ENCODE data around the gene CC2D2A. TPM values are rescaled to one million over a fixed set of nuclear protein-coding genes. Genes with fewer than 3 reads are reported as not detected.

Gene CC2D2A
- total RNA-seq, 1 donor from 2014 or later, result 24.0 TPM

DNA sequence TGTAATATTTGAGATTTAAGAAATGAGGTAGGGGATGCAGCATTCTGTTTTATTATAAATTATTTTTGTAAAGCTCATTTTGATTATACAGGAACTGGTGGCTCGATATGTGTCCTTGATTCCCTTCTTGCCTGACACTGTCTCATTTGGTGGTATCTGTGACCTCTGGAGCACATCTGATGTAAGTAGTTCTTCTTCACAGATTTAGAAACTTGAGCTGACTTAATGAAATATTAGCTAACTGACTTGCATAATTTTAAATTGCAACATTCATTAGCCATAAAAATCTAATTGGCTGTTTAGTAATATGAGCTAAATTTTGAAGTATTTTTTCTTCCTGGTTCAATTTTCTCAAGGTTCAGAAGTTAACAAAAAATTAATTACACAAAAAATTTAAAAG lies 116.4 kb downstream of the CC2D2A start:
- H3K27me3 Mint-ChIP-seq (ENCODE audit: low read depth), result no peaks in the 10 kb centered on the region

DNA sequence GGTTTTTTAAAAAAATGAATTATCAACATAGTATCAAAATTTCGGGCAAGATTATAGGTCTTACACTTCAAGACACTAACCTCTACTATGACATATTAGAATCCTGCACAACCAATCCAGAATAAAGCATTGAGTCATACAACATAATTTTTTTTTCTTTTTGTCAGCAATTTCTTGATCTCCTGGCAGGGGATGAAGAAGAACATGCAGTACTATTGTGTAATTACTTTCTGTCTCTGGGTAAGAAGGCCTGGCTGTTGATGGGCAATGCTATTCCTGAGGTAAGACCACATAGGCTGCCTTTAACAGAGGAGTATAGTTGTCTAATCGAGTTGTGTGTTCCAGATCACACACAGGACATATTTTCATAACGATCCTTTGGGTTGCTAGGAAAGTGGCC lies 118.0 kb downstream of the CC2D2A start:
- H3K4me3 Mint-ChIP-seq, result no peak overlapping the region
- peaks cover 11% of the 10 kb centered on the region for H3K9me3 Mint-ChIP-seq
- no peaks in the 10 kb centered on the region for H3K4me1 Mint-ChIP-seq
- peaks cover 20% of the 10 kb centered on the region for H3K36me3 Mint-ChIP-seq
- no peak for TF ChIP-seq CTCF (IDR thresholded peaks at IDR 0.05; ENCODE audit: unreplicated experiment)
- DNase-seq (ENCODE audit: low spot score in 2 of 2, unreplicated experiment in 2 of 2), result no peak
- H3K27ac Mint-ChIP-seq, result no peak overlapping the region
- no peaks in the 10 kb centered on the region for H3K27me3 Mint-ChIP-seq (ENCODE audit: low read depth)

More for the DNA sequence above, 116.4 kb downstream of the CC2D2A start:
- Mint-ChIP-seq H3K36me3 (peaks cover 30% of the 10 kb centered on the region), H3K27ac (no peak overlapping the region), H3K9me3 (peaks cover 11% of the 10 kb centered on the region), H3K4me1 (no peaks in the 10 kb centered on the region), H3K4me3 (no peak overlapping the region)
- no peak for DNase-seq (ENCODE audit: low spot score in 2 of 2, unreplicated experiment in 2 of 2)
- TF ChIP-seq CTCF (IDR thresholded peaks at IDR 0.05; ENCODE audit: unreplicated experiment), result no peak

- H3K9me3 Mint-ChIP-seq, result peaks cover under 1% of the 10 kb centered on the region
- DNase-seq (ENCODE audit: low spot score in 2 of 2, unreplicated experiment in 2 of 2), result no peak
- H3K27me3 Mint-ChIP-seq (ENCODE audit: low read depth), result no peaks in the 10 kb centered on the region
- H3K36me3 Mint-ChIP-seq, result peaks cover 9% of the 10 kb centered on the region
- H3K27ac Mint-ChIP-seq, result no peak overlapping the region
- H3K4me3 Mint-ChIP-seq, result no peak overlapping the region
- H3K4me1 Mint-ChIP-seq, result no peaks in the 10 kb centered on the region
- TF ChIP-seq CTCF (IDR thresholded peaks at IDR 0.05; ENCODE audit: unreplicated experiment), result no peak
Observed at GRCh38 chr4:15592799-15593198, 123.1 kb downstream of the CC2D2A start.

- TF ChIP-seq CTCF (IDR thresholded peaks at IDR 0.05; ENCODE audit: unreplicated experiment), result no peak
- Mint-ChIP-seq H3K27me3 (ENCODE audit: low read depth) (no peaks in the 10 kb centered on the region), H3K27ac (no peak overlapping the region), H3K9me3 (peaks cover 11% of the 10 kb centered on the region), H3K4me1 (no peaks in the 10 kb centered on the region), H3K4me3 (no peak overlapping the region), H3K36me3 (peaks cover 38% of the 10 kb centered on the region)
- DNase-seq (ENCODE audit: low spot score in 2 of 2, unreplicated experiment in 2 of 2), result no peak
Observed at GRCh38 chr4:15598644-15599043, 129.0 kb downstream of the CC2D2A start.

GRCh38 chr4:15600176-15600575 lies 130.5 kb downstream of the CC2D2A start:
- DNase-seq (ENCODE audit: low spot score in 2 of 2, unreplicated experiment in 2 of 2), result no peak
- peaks cover 51% of the 10 kb centered on the region for H3K36me3 Mint-ChIP-seq
- peaks cover 18% of the 10 kb centered on the region for H3K9me3 Mint-ChIP-seq
- no peak for TF ChIP-seq CTCF (IDR thresholded peaks at IDR 0.05; ENCODE audit: unreplicated experiment)
- H3K4me3 Mint-ChIP-seq, result no peak overlapping the region
- no peaks in the 10 kb centered on the region for H3K4me1 Mint-ChIP-seq
- H3K27me3 Mint-ChIP-seq (ENCODE audit: low read depth), result no peaks in the 10 kb centered on the region
- no peak overlapping the region for H3K27ac Mint-ChIP-seq

- Mint-ChIP-seq H3K27ac (no peak overlapping the region), H3K4me3 (no peak overlapping the region), H3K36me3 (peaks cover 57% of the 10 kb centered on the region), H3K4me1 (no peaks in the 10 kb centered on the region), H3K9me3 (peaks cover 18% of the 10 kb centered on the region), H3K27me3 (ENCODE audit: low read depth) (no peaks in the 10 kb centered on the region)
- DNase-seq (ENCODE audit: low spot score in 2 of 2, unreplicated experiment in 2 of 2), result no peak
- TF ChIP-seq CTCF (IDR thresholded peaks at IDR 0.05; ENCODE audit: unreplicated experiment), result no peak
Observed at GRCh38 chr4:15601862-15602261, 132.2 kb downstream of the CC2D2A start.

All from mesothelial cell of epicardium (in vitro differentiated cells).